T-helper 17 cell (primary cell): ENCODE results near the gene ZBTB6. TPM values are rescaled to one million over a fixed set of nuclear protein-coding genes. Genes with fewer than 3 reads are reported as not detected.
"Not testable (repeated sequence)": the region's sequence is repeated elsewhere in the genome, so short reads cannot be mapped to it uniquely, and the experiment has no call there.

Experiments
- ATAC-seq: fragments of 150-1000 bp; cut with Tn5 transposase; 2 replicates; pipeline ENCODE4 v1.10.0; 2021; ENCODE audit warnings: mild to moderate bottlenecking, moderate library complexity
- DNase-seq, 3 donors: peaks; one replicate each; pipeline versions ENCODE4 v3.0.0 to v3.0.0-alpha.2; 2020 to 2021
- H3K9me3 ChIP-seq: one replicate; pipeline ENCODE4 v1.7.0; 2013; ENCODE audit warnings: low read length, mild to moderate bottlenecking; ENCODE audit not compliant: control insufficient read depth, poor library complexity, severe bottlenecking
- H3K27ac Mint-ChIP-seq: one replicate; pipeline ENCODE4 v1.8.0; 2022; ENCODE audit warnings: mild to moderate bottlenecking, moderate library complexity, mixed read lengths
- H3K27me3 Mint-ChIP-seq: one replicate; pipeline ENCODE4 v1.8.0; 2022; ENCODE audit warnings: mixed read lengths
- H3K36me3 Mint-ChIP-seq: one replicate; pipeline ENCODE4 v1.8.0; 2022; ENCODE audit warnings: low read depth, mixed read lengths
- H3K4me1 Mint-ChIP-seq: one replicate; pipeline ENCODE4 v1.8.0; 2022; ENCODE audit warnings: mild to moderate bottlenecking, mixed read lengths
- H3K4me3 Mint-ChIP-seq: one replicate; pipeline ENCODE4 v1.8.0; 2022; ENCODE audit warnings: mild to moderate bottlenecking, moderate library complexity, mixed read lengths
- total RNA-seq, 4 donors: library from RNA in 2 of 4; stranded (reverse) in 2 of 4; gene quantifications; one replicate each; pipeline ENCODE4 v1.2.3 and lab custom pipeline; 2022 to 2026

Gene ZBTB6
- total RNA-seq, 2 donors from 2014 or later, result 3.7 to 4.7 TPM

- Mint-ChIP-seq H3K27me3 (no peaks in the 10 kb centered on the region), H3K27ac (peak within 1 kb of the TSS; percentile 94), H3K4me3 (peak within 1 kb of the TSS; percentile 91), H3K4me1 (peaks cover 11% of the 10 kb centered on the region), H3K36me3 (no peaks in the 10 kb centered on the region)
- no peaks in the 10 kb centered on the region for H3K9me3 ChIP-seq
- ATAC-seq, result peak; percentile 92
- DNase-seq, result peak; percentile 85 to 96 (median 92)
Observed at GRCh38 chr9:122904823-122905710, 8.1 kb downstream of the ZBTB6 start, which contains the start of gene RC3H2. TSS of gene RC3H2 (minus strand) at chr9:122905359. CDS start at chr9:122897509, 7,850 bp downstream.

GRCh38 chr9:122904466-122904822, 8.7 kb downstream of the ZBTB6 start:
- no peaks in the 10 kb centered on the region for H3K27me3 Mint-ChIP-seq
- DNase-seq (no peak), ATAC-seq (no peak)
- H3K36me3 Mint-ChIP-seq, result no peaks in the 10 kb centered on the region
- H3K4me1 Mint-ChIP-seq, result peaks cover 13% of the 10 kb centered on the region
- no peaks in the 10 kb centered on the region for H3K9me3 ChIP-seq
- H3K4me3 Mint-ChIP-seq, result peak overlapping the region; percentile 91
- H3K27ac Mint-ChIP-seq, result peak overlapping the region; percentile 94

GRCh38 chr9:122900791-122901190, 12.3 kb downstream of the ZBTB6 start:
- H3K4me1 Mint-ChIP-seq, result peaks cover 25% of the 10 kb centered on the region
- peak overlapping the region; percentile 21 for H3K4me3 Mint-ChIP-seq
- no peak for DNase-seq
- H3K9me3 ChIP-seq, result no peaks in the 10 kb centered on the region
- ATAC-seq, result no peak
- peak overlapping the region; percentile 94 for H3K27ac Mint-ChIP-seq
- no peaks in the 10 kb centered on the region for H3K36me3 Mint-ChIP-seq
- H3K27me3 Mint-ChIP-seq, result no peaks in the 10 kb centered on the region

GRCh38 chr9:122897969-122898368, 15.2 kb downstream of the ZBTB6 start:
- H3K4me3 Mint-ChIP-seq, result no peak overlapping the region
- no peak for ATAC-seq
- DNase-seq, result no peak
- no peaks in the 10 kb centered on the region for H3K9me3 ChIP-seq
- peak overlapping the region; percentile 92 for H3K27ac Mint-ChIP-seq
- peaks cover 4% of the 10 kb centered on the region for H3K36me3 Mint-ChIP-seq
- H3K27me3 Mint-ChIP-seq, result no peaks in the 10 kb centered on the region
- H3K4me1 Mint-ChIP-seq, result peaks cover 19% of the 10 kb centered on the region

GRCh38 chr9:122888480-122888879, 24.6 kb downstream of the ZBTB6 start:
- Mint-ChIP-seq H3K4me3 (no peak overlapping the region), H3K36me3 (peaks cover 7% of the 10 kb centered on the region)

GRCh38 chr9:122883125-122883524, 30.0 kb downstream of the ZBTB6 start:
- Mint-ChIP-seq H3K27me3 (no peaks in the 10 kb centered on the region), H3K4me3 (no peak overlapping the region), H3K4me1 (peaks cover 2% of the 10 kb centered on the region), H3K36me3 (peaks cover 2% of the 10 kb centered on the region), H3K27ac (no peak overlapping the region)
- no peak for ATAC-seq
- DNase-seq, result no peak
- no peaks in the 10 kb centered on the region for H3K9me3 ChIP-seq

More at GRCh38 chr9:122888480-122888879, 24.6 kb downstream of the ZBTB6 start:
- Mint-ChIP-seq H3K27ac (no peak overlapping the region), H3K27me3 (no peaks in the 10 kb centered on the region), H3K4me1 (peaks cover 6% of the 10 kb centered on the region)
- ATAC-seq, result no peak
- no peak for DNase-seq
- H3K9me3 ChIP-seq, result no peaks in the 10 kb centered on the region

- H3K4me1 Mint-ChIP-seq, result peaks cover 9% of the 10 kb centered on the region
- peaks cover 11% of the 10 kb centered on the region for H3K36me3 Mint-ChIP-seq
- H3K4me3 Mint-ChIP-seq, result no peak overlapping the region
Observed at GRCh38 chr9:122879443-122879842, 33.7 kb downstream of the ZBTB6 start.

GRCh38 chr9:122875523-122875922, 37.6 kb downstream of the ZBTB6 start:
- Mint-ChIP-seq H3K27ac (peak overlapping the region; percentile 89), H3K4me3 (no peak overlapping the region), H3K4me1 (peaks cover 15% of the 10 kb centered on the region), H3K36me3 (peaks cover 23% of the 10 kb centered on the region), H3K27me3 (no peaks in the 10 kb centered on the region)
- H3K9me3 ChIP-seq, result no peaks in the 10 kb centered on the region
- no peak for DNase-seq
- ATAC-seq, result no peak

More at GRCh38 chr9:122879443-122879842, 33.7 kb downstream of the ZBTB6 start:
- no peaks in the 10 kb centered on the region for H3K27me3 Mint-ChIP-seq
- H3K9me3 ChIP-seq, result no peaks in the 10 kb centered on the region
- ATAC-seq (no peak), DNase-seq (no peak)
- no peak overlapping the region for H3K27ac Mint-ChIP-seq

- H3K36me3 Mint-ChIP-seq, result peaks cover 12% of the 10 kb centered on the region
- H3K27me3 Mint-ChIP-seq, H3K9me3 ChIP-seq, H3K4me1 Mint-ChIP-seq, DNase-seq, H3K27ac Mint-ChIP-seq, H3K4me3 Mint-ChIP-seq, ATAC-seq: not testable (repeated sequence)
Observed at GRCh38 chr9:122867276-122867675, 45.8 kb downstream of the ZBTB6 start.

- ATAC-seq (no peak), DNase-seq (no peak)
- Mint-ChIP-seq H3K27me3 (no peaks in the 10 kb centered on the region), H3K36me3 (peaks cover 6% of the 10 kb centered on the region), H3K27ac (no peak overlapping the region), H3K4me3 (no peak overlapping the region), H3K4me1 (peaks cover 5% of the 10 kb centered on the region)
- no peaks in the 10 kb centered on the region for H3K9me3 ChIP-seq
Observed at GRCh38 chr9:122866079-122866478, 47.0 kb downstream of the ZBTB6 start.

- ATAC-seq (no peak), DNase-seq (no peak)
- Mint-ChIP-seq H3K36me3 (no peaks in the 10 kb centered on the region), H3K4me1 (peaks cover 3% of the 10 kb centered on the region), H3K27me3 (no peaks in the 10 kb centered on the region), H3K4me3 (no peak overlapping the region), H3K27ac (no peak overlapping the region)
- no peaks in the 10 kb centered on the region for H3K9me3 ChIP-seq
Observed at GRCh38 chr9:122865300-122865699, 47.8 kb downstream of the ZBTB6 start.

GRCh38 chr9:122863407-122863806, 49.7 kb downstream of the ZBTB6 start:
- no peaks in the 10 kb centered on the region for H3K27me3 Mint-ChIP-seq
- no peak overlapping the region for H3K4me3 Mint-ChIP-seq
- peaks cover 3% of the 10 kb centered on the region for H3K36me3 Mint-ChIP-seq
- H3K27ac Mint-ChIP-seq, result peak overlapping the region; percentile 57
- H3K9me3 ChIP-seq, result no peaks in the 10 kb centered on the region
- peaks cover 5% of the 10 kb centered on the region for H3K4me1 Mint-ChIP-seq
- no peak for ATAC-seq
- no peak for DNase-seq

GRCh38 chr9:122860319-122861142, 52.6 kb downstream of the ZBTB6 start:
- H3K9me3 ChIP-seq, result no peaks in the 10 kb centered on the region
- H3K4me3 Mint-ChIP-seq, result no peak overlapping the region
- DNase-seq (no peak), ATAC-seq (no peak)
- no peak overlapping the region for H3K27ac Mint-ChIP-seq
- H3K36me3 Mint-ChIP-seq, result peaks cover 3% of the 10 kb centered on the region
- H3K27me3 Mint-ChIP-seq, result no peaks in the 10 kb centered on the region
- peaks cover 7% of the 10 kb centered on the region for H3K4me1 Mint-ChIP-seq
